AG04449 (cell line): ENCODE results near the gene ARL1.
"Not testable (repeated sequence)": the region's sequence is repeated elsewhere in the genome, so short reads cannot be mapped to it uniquely, and the experiment has no call there.

Experiments used
- CTCF ChIA-PET: fragments of 350-600 bp; formaldehyde crosslinking; extraction: SDS; loops from one replicate; lab custom pipeline; 2021; ENCODE audit warnings: antibody characterized with exemption; lab: Yijun Ruan, JAX
- POLR2A ChIA-PET: fragments of 400-600, 350-600 bp; formaldehyde crosslinking; extraction: SDS; loops from one replicate; lab custom pipeline; 2020; ENCODE audit warnings: antibody characterized with exemption, inconsistent platforms; lab: Yijun Ruan, JAX
- DNase-seq: peaks from one replicate; pipeline ENCODE4 v3.0.0-alpha.2; 2010; ENCODE audit warnings: low read depth, low spot score
- H3K4me3 ChIP-seq: 2 replicates; pipeline ENCODE4 v1.5.1; 2011; ENCODE audit warnings: low read depth, mild to moderate bottlenecking, control low read depth, low read length
- CTCF ChIP-seq: IDR thresholded peaks from one replicate; pipeline ENCODE4 v1.5.1; 2011; ENCODE audit warnings: mild to moderate bottlenecking, moderate library complexity, low read length, control low read depth, inconsistent platforms; ENCODE audit not compliant: insufficient read depth; ENCODE audit errors: missing control alignments

The ARL1 gene

DNA sequence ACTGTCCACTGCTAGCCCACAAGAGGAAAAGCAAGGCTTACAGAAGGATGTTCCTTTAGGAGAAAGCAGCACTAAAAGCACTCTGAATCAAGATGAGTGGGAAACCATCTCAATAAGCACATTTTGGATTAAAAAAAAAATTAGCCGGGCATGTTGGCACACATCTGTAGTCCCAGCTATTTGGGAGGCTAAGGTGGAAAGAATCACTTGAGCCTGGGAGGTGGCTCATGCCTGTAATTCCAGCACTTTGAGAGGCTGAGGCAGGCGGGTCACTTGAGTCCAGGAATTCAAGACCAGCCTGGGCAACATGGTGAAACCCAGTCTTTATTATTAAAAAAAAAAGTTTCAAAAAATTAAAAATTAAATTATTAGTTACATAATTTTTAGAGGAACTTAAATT, 17.0 kb upstream of the ARL1 start:
- POLR2A ChIA-PET = no interaction called here
- DNase-seq = no peak
- H3K4me3 ChIP-seq = no peak overlapping the region
- CTCF ChIA-PET = interaction anchor here (0.7 to 1.2 kb wide), 2 partner anchors 10 to 16 kb away, joined by 3 read pairs; no protein-coding TSS in a partner anchor
- TF ChIP-seq CTCF = no peak

- CTCF ChIA-PET, POLR2A ChIA-PET, DNase-seq: not testable (repeated sequence)
These were observed 14.5 kb upstream of the ARL1 start for GRCh38 chr12:101422066-101422465.

GRCh38 chr12:101415228-101415627, 7.7 kb upstream of the ARL1 start:
- TF ChIP-seq CTCF = no peak
- ChIA-PET CTCF (interaction anchor here (0.7 to 1.1 kb wide), 9 partner anchors 9 to 425 kb away, joined by 3 to 8 read pairs (median 3); no protein-coding TSS in a partner anchor), POLR2A (no interaction called here)
- DNase-seq = no peak
- no peak overlapping the region for H3K4me3 ChIP-seq

More at GRCh38 chr12:101422066-101422465, 14.5 kb upstream of the ARL1 start:
- not testable (repeated sequence) for H3K4me3 ChIP-seq

DNA sequence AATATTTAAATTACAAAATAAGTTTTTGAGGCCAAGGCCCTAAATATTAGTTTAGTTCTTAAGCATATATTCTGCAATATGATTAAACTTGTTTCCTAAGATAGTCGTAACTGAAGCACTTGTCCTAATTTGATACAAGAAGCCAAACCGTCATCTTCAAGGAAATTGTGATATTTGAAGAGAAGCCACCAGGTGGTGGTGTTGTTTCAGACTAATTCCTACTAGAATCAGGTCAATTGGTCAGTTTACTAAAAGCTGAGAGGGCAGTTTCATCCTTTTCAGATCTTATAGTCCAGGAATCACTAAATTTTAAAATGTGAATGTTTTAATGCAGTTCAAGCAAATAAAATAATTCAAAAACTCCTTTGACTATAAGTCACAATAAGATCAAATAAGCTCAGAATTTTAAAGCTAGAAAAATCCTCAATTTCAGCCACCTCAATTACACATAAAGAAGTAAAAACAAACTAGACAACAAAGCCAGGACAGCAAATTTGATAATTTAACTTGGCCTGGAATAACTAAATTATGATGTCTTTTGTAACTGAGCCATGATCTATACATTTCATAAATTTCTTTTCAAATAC, 7.1 kb upstream of the ARL1 start:
- no peak overlapping the region for H3K4me3 ChIP-seq
- no peak for DNase-seq
- TF ChIP-seq CTCF = peak; percentile 33
- CTCF ChIA-PET = interaction anchor here (0.7 to 1.1 kb wide), 9 partner anchors 9 to 426 kb away, joined by 3 to 8 read pairs (median 3); no protein-coding TSS in a partner anchor
- POLR2A ChIA-PET = no interaction called here

DNA sequence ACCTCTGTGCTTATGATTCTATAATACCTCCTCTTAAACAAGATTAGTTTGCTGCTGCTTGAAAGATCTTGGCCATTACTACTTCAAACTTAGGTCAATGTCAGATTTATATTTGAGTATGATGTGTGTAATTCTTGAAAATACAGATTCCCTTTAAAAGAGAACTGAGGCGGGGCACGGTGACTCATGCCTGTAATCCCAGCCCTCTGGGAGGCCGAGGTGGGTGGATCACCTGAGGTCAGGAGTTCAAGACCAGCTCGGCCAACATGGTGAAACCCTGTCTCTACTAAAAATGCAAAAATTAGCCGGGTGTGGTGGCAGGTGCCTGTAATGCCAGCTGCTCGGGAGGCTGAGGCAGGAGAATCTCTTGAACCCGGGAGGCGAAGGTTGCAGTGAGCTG, 2.6 kb upstream of the ARL1 start:
- POLR2A ChIA-PET, H3K4me3 ChIP-seq, DNase-seq: not testable (repeated sequence)
- CTCF ChIA-PET = interaction anchor here (1.0 kb wide), 1 partner anchor 350 kb away, joined by 4 read pairs; no protein-coding TSS in a partner anchor

DNA sequence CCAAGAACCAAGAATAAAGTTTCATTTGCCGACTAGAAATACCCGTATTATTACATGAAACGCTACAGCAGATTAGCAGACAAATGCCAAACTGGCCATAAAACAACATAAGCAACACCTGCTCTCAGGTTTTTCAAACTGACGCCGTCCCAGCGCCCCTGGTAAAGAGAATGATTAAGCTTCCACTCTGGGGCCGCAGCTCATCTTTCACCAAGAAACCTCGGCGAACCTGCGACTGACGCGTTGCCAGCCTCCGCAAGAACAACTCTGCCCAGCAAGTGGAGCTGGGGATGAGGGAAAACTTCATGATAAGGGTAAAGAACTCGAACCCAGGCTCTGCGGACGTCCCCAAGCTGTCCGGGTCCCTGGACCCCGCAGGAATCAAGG, 530 bp downstream of the ARL1 start:
- no peak for TF ChIP-seq CTCF
- POLR2A ChIA-PET = interaction anchor here (0.7 to 1.5 kb wide), 5 partner anchors 19 to 1505 kb away, joined by 3 to 6 read pairs (median 3); no protein-coding TSS in a partner anchor
- CTCF ChIA-PET = interaction anchor here (1.2 to 1.8 kb wide), 2 partner anchors 9 to 424 kb away, joined by 3 to 4 read pairs; partner anchors contain the start of gene GNPTAB
- no peak for DNase-seq
- peak overlapping the region; percentile 93 for H3K4me3 ChIP-seq

DNA sequence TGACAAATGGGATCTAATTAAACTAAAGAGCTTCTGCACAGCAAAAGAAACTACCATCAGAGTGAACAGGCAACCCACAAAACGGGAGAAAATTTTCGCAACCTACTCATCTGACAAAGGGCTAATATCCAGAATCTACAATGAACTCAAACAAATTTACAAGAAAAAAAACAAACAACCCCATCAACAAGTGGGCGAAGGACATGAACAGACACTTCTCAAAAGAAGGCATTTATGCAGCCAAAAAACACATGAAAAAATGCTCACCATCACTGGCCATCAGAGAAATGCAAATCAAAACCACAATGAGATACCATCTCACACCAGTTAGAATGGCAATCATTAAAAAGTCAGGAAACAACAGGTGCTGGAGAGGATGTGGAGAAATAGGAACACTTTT, 16.4 kb downstream of the ARL1 start:
- DNase-seq, CTCF ChIA-PET, H3K4me3 ChIP-seq, POLR2A ChIA-PET: not testable (repeated sequence)

- TF ChIP-seq CTCF = no peak
- ChIA-PET POLR2A (no interaction called here), CTCF (no interaction called here)
- no peak for DNase-seq
- no peak overlapping the region for H3K4me3 ChIP-seq
These were observed 28.4 kb downstream of the ARL1 start for GRCh38 chr12:101379149-101379548.
